ENCODE measurements around the gene MIER2.
"Not testable (repeated sequence)": the region's sequence is repeated elsewhere in the genome, so short reads cannot be mapped to it uniquely, and the experiment has no call there.

MIER2 gene

GRCh38 chr19:389255-389934 is 44.8 kb upstream of the MIER2 start:
- TF ChIP-seq CTCF (conservative IDR thresholded peaks at IDR 0.05), result no peak
- TF ChIP-seq ZFX (IDR thresholded peaks at IDR 0.05), result no peak
- H3K27ac ChIP-seq, result no peak overlapping the region

GRCh38 chr19:388691-389090 is 44.1 kb upstream of the MIER2 start:
- TF ChIP-seq ZFX (IDR thresholded peaks at IDR 0.05), result no peak
- no peak for TF ChIP-seq CTCF (conservative IDR thresholded peaks at IDR 0.05)
- H3K27ac ChIP-seq, result no peak overlapping the region

GRCh38 chr19:387777-388176 is 43.2 kb upstream of the MIER2 start:
- TF ChIP-seq ZFX (IDR thresholded peaks at IDR 0.05), result no peak
- TF ChIP-seq CTCF (conservative IDR thresholded peaks at IDR 0.05), result no peak
- no peak overlapping the region for H3K27ac ChIP-seq

GRCh38 chr19:386632-387301 is 42.2 kb upstream of the MIER2 start:
- H3K27ac ChIP-seq, result not testable (repeated sequence)

GRCh38 chr19:386189-386588 is 41.6 kb upstream of the MIER2 start:
- H3K27ac ChIP-seq, result not testable (repeated sequence)

GRCh38 chr19:384799-385169 is 40.2 kb upstream of the MIER2 start:
- no peak overlapping the region for H3K27ac ChIP-seq
- no peak for TF ChIP-seq CTCF (conservative IDR thresholded peaks at IDR 0.05)
- TF ChIP-seq ZFX (IDR thresholded peaks at IDR 0.05), result no peak

- H3K27ac ChIP-seq, result no peak overlapping the region
- TF ChIP-seq CTCF (conservative IDR thresholded peaks at IDR 0.05) (peak; percentile 32), ZFX (IDR thresholded peaks at IDR 0.05) (no peak)
Measured at GRCh38 chr19:383922-384798, 39.6 kb upstream of the MIER2 start.

GRCh38 chr19:383040-383439 is 38.4 kb upstream of the MIER2 start:
- TF ChIP-seq ZFX (IDR thresholded peaks at IDR 0.05) (no peak), CTCF (conservative IDR thresholded peaks at IDR 0.05) (no peak)
- H3K27ac ChIP-seq, result no peak overlapping the region

GRCh38 chr19:382578-382977 is 38.0 kb upstream of the MIER2 start:
- not testable (repeated sequence) for H3K27ac ChIP-seq

GRCh38 chr19:381901-382300 is 37.3 kb upstream of the MIER2 start:
- H3K27ac ChIP-seq, result not testable (repeated sequence)

- H3K27ac ChIP-seq, result not testable (repeated sequence)
Measured at GRCh38 chr19:380618-381219, 36.1 kb upstream of the MIER2 start.
